GM12872 (cell line): Measurements from ENCODE around the gene ZNRF4.

Source experiments
- CTCF ChIP-seq: IDR thresholded peaks from 3 replicates; pipeline ENCODE4 v1.5.1; 2011; ENCODE audit warnings: low read depth, mild to moderate bottlenecking, low read length, moderate library complexity; ENCODE audit not compliant: insufficient read depth

Gene ZNRF4

DNA sequence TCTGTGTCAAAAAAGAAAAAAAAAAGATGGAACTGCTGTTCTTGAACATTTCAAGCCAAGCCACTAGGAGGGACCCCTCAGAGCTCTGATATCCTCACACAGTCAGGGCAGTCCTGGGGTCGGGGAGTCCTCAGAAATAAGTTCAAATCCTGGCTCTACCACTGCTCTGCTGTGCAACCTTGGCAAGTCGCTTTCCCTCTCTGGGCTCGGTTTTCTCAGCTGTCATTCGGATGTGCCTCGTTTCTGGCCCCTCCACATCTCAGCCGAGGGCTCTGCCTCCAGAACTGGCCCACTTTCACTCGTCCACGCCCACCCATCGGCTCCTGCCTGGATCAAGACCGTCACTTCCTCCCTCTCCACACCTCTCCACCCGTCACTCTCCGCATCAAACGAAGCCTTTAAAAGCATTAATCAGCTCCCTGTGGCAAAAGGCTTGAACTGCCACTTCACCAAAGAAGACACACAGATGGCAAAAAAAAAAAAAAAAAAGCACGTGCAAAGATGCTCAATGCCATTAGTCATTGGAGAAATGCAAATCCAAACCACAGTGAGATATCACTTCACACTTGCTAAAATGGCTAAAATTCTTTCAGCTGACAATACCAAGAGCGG lies 7.4 kb upstream of the ZNRF4 start:
- no peak for TF ChIP-seq CTCF

DNA sequence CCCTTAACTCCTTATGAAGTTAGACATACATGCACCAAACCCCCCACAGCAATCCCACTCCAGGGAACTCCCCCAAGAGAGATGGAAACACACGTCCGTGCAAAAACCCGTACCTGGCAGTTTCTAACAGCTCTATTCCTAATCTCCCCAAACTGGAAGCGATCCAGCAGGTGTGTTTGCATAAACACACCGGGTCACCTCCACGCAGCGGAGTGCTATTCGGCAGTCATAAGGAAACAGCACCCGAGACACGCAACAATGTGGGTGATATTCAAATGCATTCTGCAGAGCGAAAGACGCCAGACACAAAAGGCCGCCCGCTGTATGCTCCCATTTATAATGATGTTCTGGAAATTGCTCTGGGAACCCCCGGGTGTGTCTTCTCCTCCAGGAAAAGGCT lies 6.8 kb upstream of the ZNRF4 start:
- no peak for TF ChIP-seq CTCF

- no peak for TF ChIP-seq CTCF
Measured at GRCh38 chr19:5450482-5451126, 4.6 kb upstream of the ZNRF4 start.

DNA sequence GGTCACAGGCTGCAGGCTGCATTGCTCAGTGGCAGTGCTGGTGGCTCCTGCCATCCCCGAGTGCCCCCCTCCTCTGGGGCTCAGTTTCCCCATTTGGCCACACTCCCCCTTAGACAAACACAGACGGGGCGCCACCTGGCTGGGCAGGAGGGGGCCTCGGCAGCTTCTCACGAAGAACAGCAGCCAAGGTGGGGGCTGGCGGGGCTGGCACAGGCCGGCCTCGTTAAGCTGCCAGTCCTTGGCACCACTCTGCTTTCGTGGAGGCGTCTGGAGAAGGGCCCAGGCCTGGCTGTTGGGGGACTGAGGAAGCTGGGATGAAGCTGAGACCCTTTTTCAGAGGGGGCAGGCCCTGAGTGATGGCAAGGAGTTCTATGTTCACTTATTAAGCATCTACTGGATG lies 3.7 kb upstream of the ZNRF4 start:
- no peak for TF ChIP-seq CTCF

DNA sequence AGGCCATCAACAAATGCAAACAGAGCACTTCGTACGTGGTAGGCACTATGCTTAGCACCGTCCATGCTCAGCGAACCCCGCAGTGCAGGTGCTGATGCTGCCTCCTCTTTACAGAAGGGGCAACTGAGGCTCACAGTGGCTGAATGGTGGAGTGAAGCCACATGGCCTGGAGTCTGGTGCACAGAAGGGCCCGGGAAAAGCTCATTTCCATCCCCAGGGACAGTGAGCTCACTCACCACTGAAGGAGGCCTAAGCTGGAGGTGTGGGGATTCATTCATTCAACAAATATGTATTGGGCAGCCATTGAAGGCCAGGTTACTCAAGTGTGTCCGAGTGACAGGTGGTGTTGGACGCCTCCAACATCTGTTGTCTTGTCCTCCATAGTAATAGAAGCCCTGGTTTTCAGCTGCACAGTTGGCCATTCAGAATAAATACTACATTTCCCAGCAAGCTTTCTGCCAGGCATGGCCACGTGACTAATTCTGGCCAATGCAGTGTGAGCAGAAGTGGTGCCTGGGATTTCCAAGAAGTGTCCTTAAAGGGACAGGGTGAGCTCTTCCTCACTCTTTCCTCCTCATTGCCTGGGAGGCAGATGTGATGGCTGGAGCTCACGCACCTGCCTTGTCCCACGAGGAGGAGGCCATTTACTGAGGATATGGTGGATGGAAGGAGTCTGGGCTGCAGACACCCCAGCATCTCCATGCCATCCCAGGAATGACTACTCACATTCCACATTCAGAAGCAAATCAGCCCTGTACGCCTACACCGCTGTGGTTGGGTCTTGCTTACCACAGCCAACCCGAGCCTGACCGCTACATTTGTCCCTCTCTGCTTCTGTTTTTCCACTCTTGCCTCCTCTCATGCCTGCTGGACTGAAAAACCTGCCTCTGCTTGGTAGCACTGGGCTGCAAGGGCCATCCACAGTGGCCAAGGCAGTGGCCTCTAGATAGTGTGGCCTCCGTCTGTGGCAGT lies 2.3 kb upstream of the ZNRF4 start:
- no peak for TF ChIP-seq CTCF

GRCh38 chr19:5454743-5455142 lies 474 bp upstream of the ZNRF4 start:
- no peak for TF ChIP-seq CTCF

DNA sequence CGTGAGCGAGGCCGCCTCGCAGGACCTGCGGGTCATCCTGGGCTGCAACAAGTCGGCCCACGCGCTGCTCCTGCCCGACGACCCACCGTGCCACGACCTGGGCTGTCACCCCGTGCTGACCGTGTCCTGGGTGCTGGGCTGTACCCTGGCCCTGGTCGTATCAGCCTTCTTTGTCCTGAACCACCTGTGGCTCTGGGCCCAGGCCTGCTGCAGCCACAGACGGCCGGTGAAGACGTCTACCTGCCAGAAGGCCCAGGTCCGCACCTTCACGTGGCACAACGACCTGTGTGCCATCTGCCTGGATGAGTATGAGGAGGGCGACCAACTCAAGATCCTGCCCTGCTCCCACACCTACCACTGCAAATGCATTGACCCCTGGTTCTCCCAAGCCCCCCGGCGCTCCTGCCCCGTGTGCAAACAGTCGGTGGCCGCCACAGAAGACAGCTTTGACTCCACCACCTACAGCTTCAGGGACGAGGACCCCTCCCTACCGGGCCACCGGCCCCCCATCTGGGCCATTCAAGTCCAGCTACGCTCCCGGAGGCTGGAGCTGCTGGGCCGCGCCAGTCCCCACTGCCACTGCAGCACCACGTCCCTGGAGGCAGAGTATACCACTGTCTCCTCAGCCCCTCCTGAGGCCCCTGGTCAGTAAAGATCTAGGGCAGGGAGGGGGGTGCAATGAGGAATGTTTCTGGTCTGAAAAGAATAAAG lies 1.1 kb downstream of the ZNRF4 start:
- no peak for TF ChIP-seq CTCF
